Keratinocyte (primary cell): ENCODE data around the gene KCNH8.

ENCODE experiments used
- CTCF ChIP-seq, 3 experiments: IDR thresholded peaks in 1 of 3; conservative IDR thresholded peaks in 1 of 3; optimal IDR thresholded peaks in 1 of 3; 2 replicates in 2 of 3; 3 replicates in 1 of 3; pipeline versions ENCODE3 to v1.5.1; 2011; ENCODE audit warnings: low read length in 3 of 3, mild to moderate bottlenecking in 3 of 3, moderate library complexity in 2 of 3, control low read depth in 1 of 3, inconsistent platforms in 1 of 3; ENCODE audit not compliant: insufficient read depth in 2 of 3; ENCODE audit errors: extremely low read depth in 1 of 3
- EZH2 ChIP-seq: IDR thresholded peaks from one replicate; pipeline ENCODE4 v1.6.1; 2012; ENCODE audit warnings: inconsistent platforms, mild to moderate bottlenecking, low read length, moderate library complexity

- TF ChIP-seq CTCF (optimal IDR thresholded peaks at IDR 0.05 in 1 of 3, IDR thresholded peaks at IDR 0.05 in 1 of 3, conservative IDR thresholded peaks at IDR 0.05 in 1 of 3; ENCODE audit: extremely low read depth in 1 of 3, insufficient read depth in 2 of 3, low read length in 3 of 3) (no peak), EZH2 (no peak)
Observed at GRCh38 chr3:19284974-19285373, 136.7 kb downstream of the KCNH8 start.
